GM13976 (cell line): ENCODE measurements around the gene ZNF746.

Experiments
- DNase-seq: peaks from one replicate; pipeline ENCODE4 v3.0.0; 2012; ENCODE audit warnings: low spot score
- in situ Hi-C: fragments of 300-500 bp; cut with MboI; formaldehyde crosslinking; loops from one replicate; pipeline ENCODE4 v1.12.0; 2022; ENCODE audit warnings: low sequenced_read_pairs, mixed read lengths, inconsistent platforms; ENCODE audit not compliant: unreplicated experiment
- TF ChIP-seq, protein P1 (sequence below): IDR thresholded peaks from 2 replicates; pipeline ENCODE4 v1.5.1; 2012; ENCODE audit warnings: borderline replicate concordance, mild to moderate bottlenecking; ENCODE audit not compliant: insufficient read depth; ENCODE audit errors: extremely low read depth, missing control alignments, control extremely low read depth

Gene ZNF746

GRCh38 chr7:149527414-149527813, 29.8 kb upstream of the ZNF746 start:
- TF ChIP-seq, protein P1, sequence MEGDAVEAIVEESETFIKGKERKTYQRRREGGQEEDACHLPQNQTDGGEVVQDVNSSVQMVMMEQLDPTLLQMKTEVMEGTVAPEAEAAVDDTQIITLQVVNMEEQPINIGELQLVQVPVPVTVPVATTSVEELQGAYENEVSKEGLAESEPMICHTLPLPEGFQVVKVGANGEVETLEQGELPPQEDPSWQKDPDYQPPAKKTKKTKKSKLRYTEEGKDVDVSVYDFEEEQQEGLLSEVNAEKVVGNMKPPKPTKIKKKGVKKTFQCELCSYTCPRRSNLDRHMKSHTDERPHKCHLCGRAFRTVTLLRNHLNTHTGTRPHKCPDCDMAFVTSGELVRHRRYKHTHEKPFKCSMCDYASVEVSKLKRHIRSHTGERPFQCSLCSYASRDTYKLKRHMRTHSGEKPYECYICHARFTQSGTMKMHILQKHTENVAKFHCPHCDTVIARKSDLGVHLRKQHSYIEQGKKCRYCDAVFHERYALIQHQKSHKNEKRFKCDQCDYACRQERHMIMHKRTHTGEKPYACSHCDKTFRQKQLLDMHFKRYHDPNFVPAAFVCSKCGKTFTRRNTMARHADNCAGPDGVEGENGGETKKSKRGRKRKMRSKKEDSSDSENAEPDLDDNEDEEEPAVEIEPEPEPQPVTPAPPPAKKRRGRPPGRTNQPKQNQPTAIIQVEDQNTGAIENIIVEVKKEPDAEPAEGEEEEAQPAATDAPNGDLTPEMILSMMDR, result no peak
- in situ Hi-C loops, result no loop called here
- DNase-seq, result no peak

GRCh38 chr7:149525280-149525679, 27.7 kb upstream of the ZNF746 start:
- TF ChIP-seq, protein P1, result no peak
- in situ Hi-C loops, result no loop called here

DNA sequence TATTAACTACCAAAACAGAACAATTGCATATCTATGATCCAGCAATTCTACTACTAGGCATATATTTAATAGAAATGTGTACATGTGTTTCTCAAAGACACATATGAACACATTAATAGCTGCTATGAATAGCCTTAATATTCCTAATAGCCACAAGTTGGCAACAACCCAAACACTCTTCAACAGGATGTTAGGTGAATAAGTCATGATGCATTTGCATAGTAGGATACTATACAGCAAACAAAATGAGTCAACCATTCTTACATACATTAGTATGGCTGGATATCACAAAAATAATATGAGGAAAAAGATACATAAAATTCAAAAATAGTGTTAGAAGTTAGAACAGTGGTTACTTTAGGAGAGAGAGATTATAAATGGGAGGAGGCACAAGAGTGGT, 26.8 kb upstream of the ZNF746 start:
- in situ Hi-C loops, result no loop called here
- no peak for DNase-seq
- TF ChIP-seq, protein P1, result no peak

More at GRCh38 chr7:149525280-149525679, 27.7 kb upstream of the ZNF746 start:
- DNase-seq, result no peak

DNA sequence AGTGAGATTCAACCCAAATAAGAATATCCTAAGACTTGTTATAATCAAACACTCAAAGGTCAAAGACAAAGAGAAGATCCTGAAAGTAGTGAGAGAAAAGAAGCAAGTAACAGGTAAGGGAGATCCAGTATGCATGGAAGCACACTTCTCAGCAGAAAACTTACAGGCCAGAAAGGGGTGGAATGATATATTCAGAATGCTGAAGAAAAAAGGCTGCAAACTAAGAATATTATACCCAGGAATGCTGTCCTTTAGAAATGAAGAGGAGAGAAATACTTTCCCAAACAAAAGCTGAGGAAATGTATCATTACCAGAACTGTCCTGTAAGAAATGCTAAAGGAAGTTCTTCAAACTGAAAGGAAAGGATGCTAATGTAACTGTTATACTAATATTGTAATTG, 12.6 kb upstream of the ZNF746 start:
- in situ Hi-C loops, result no loop called here
- no peak for DNase-seq
- TF ChIP-seq, protein P1, result no peak

GRCh38 chr7:149509774-149510173, 12.2 kb upstream of the ZNF746 start:
- DNase-seq, result no peak
- in situ Hi-C loops, result no loop called here
- TF ChIP-seq, protein P1, result no peak

- in situ Hi-C loops, result no loop called here
- DNase-seq, result no peak
- TF ChIP-seq, protein P1, result no peak
These were observed 7.9 kb upstream of the ZNF746 start for GRCh38 chr7:149505551-149505950.

DNA sequence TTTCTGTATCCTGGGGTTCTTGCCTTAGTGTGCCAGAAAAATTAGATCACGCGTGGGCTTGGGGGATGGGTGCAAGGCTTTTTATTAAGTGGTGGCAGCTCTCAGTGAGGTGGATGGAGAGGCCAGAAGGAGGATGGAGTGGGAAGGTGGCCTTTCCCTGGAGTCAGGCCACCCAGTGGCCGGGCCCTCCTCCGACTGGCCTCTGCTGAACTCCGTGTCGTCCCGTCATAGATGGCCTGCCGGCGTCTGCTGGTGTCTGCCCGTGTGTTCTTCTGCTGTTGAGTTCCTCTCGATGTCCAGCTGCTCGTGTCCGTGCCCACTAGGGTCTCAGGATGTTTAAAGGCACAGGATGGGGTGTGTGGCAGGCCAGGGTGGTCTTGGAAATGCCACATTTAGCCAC, 4.0 kb upstream of the ZNF746 start:
- in situ Hi-C loops, result no loop called here
- no peak for DNase-seq
- TF ChIP-seq, protein P1, result no peak
